Measurements from ENCODE around the gene COX4I2. TPM values are rescaled to one million over a fixed set of nuclear protein-coding genes. Genes with fewer than 3 reads are reported as not detected.

Gene COX4I2
- total and polyA plus RNA-seq, 2 of the 4 experiments (the other 2 are of a cell fraction), result not detected

DNA sequence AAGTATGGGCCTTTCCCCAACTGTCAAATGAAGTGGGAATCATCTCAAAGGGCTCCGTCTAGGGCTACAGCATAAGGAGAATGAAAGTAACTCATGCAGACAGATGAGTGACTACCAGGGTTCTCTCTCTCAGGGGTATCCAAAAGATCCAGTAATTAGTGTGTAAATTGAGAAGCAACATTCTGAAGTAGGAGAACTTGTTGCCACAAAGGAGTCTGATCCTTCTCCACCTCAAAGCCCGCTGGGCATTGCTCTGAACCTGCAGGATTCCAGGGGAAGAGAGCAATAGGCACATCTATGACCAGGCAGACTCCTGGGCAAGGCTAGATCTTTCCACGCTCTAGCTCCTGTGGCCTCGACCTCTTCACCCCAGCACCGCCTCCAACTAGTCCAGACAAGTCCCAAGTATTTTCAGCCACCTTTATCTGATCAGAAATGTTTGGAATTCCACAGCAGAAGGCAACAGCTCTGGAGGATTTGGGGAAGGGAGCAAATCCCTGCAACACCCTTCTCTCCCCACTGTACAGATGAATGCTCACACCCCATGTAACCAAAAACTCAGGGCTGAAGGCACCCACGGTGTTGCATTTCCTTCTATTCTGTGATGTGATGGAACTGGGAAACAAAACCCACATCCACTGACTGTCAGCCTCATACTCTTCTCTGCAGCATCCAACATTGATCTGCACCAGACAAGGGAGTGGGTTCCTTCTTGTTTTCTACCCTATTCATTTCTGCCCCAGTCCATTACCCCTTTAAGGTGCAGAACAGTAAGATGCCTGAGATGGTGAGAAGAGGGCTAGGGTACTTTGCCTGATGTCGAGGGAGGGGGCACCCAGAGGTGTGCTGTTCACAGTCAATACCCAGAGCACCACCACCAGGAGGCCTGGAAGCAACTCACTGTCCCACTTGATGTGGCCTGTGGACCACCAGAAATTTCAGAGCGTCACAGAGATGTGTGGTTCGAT lies 41.0 kb downstream of the COX4I2 start:
- peak overlapping the region; percentile 48 for H4K91ac ChIP-seq (ENCODE audit: insufficient read depth, low read depth, low read length)
- peak overlapping the region; percentile 25 for H2AK9ac ChIP-seq (replicated peaks; ENCODE audit: low read depth, low read length, poor library complexity)
- H3K4me3 ChIP-seq (ENCODE audit: insufficient read depth, low read depth, low read length), result no peak overlapping the region
- peaks cover 51% of the 10 kb centered on the region for H4K20me1 ChIP-seq (ENCODE audit: insufficient read depth, low read length)
- WGBS, 2 experiments (ENCODE audit: extremely low coverage in 2 of 2, insufficient read length in 1 of 2), result no CpG with 5 or more reads among the region's 9 CpGs
- no peak overlapping the region for H2AFZ ChIP-seq (replicated peaks; ENCODE audit: low read length, poor library complexity)
- ChIA-PET CTCF (interaction anchor here (0.9 kb wide), 1 partner anchor 18 kb away, joined by 3 read pairs; no protein-coding TSS in a partner anchor), POLR2A (ENCODE audit: unreplicated experiment) (no interaction called here)
- H3K9me3 ChIP-seq (ENCODE audit: control insufficient read depth, insufficient read depth, low read length), result no peaks in the 10 kb centered on the region
- no TSS peak for BruUV-seq (replicated peaks)
- peak; percentile 62 for ATAC-seq (ENCODE audit: low read depth)
- peaks cover 57 to 93% of the 10 kb centered on the region in 2 experiments for H3K79me1 ChIP-seq (ENCODE audit: low read depth in 1 of 2, low read length in 2 of 2)
- H2BK20ac ChIP-seq (ENCODE audit: low read depth, low read length), result peak overlapping the region; percentile 61
- peak overlapping the region; percentile 74 for H4K5ac ChIP-seq (ENCODE audit: low read depth, low read length)
- 0 out of 2 replicates have a peak overlapping the region, but pooled peaks have one; percentile 6 for H3K56ac ChIP-seq (ENCODE audit: extremely low read depth, insufficient read depth, low read length)
- peak overlapping the region; percentile 60 for H3K14ac ChIP-seq (replicated peaks; ENCODE audit: low read depth, low read length)
- H3K27me3 ChIP-seq (ENCODE audit: control insufficient read depth, insufficient read depth, low read length), result no peaks in the 10 kb centered on the region
- H2BK5ac ChIP-seq (ENCODE audit: low read depth, low read length, poor library complexity, severe bottlenecking), result peak overlapping the region; percentile 22
- dilution Hi-C loops (cut with HindIII; ENCODE audit: low sequenced_read_pairs, unreplicated experiment) (no loop called here), intact Hi-C loops (cut with micrococcal nuclease) (no loop called here), in situ Hi-C loops (cut with MboI; ENCODE audit: low sequenced_read_pairs) (no loop called here)
- H3K27ac ChIP-seq (ENCODE audit: insufficient read depth, low read length), result peak overlapping the region; percentile 4; the same call in 1 of the 2 replicates
- H3K9me1 ChIP-seq (ENCODE audit: insufficient read depth, low read length), result peaks cover 56% of the 10 kb centered on the region
- peak overlapping the region in 1 of 2 experiments; percentile 70; a peak in 3 of 4 replicates for H4K8ac ChIP-seq (ENCODE audit: low read depth in 2 of 2, low read length in 2 of 2)
- peak overlapping the region; percentile 27; the same call in 1 of the 2 replicates for H3K9ac ChIP-seq (ENCODE audit: low read depth, low read length)
- H2AK5ac ChIP-seq (ENCODE audit: low read depth, low read length), result peak overlapping the region; percentile 77; the same call in 1 of the 2 replicates
- peak overlapping the region; percentile 8; the same call in 2 of the 3 replicates for H2BK15ac ChIP-seq (ENCODE audit: low read depth, low read length)
- peak overlapping the region; percentile 78 for H3K4ac ChIP-seq (ENCODE audit: low read depth, low read length)
- DNase-seq, result no peak
- H3K4me1 ChIP-seq (ENCODE audit: control insufficient read depth, insufficient read depth, low read length), result peaks cover 36% of the 10 kb centered on the region
- H2BK120ac ChIP-seq (ENCODE audit: low read depth, low read length), result peak overlapping the region; percentile 61
- H3K23ac ChIP-seq (ENCODE audit: low read depth, low read length), result peak overlapping the region; percentile 51; the same call in 1 of the 2 replicates
- no peak overlapping the region for H3K4me2 ChIP-seq (ENCODE audit: low read depth, low read length)
- peaks cover 17% of the 10 kb centered on the region for H3K36me3 ChIP-seq (ENCODE audit: control insufficient read depth, insufficient read depth, low read length)
- peak overlapping the region; percentile 55 for H3K18ac ChIP-seq (ENCODE audit: low read depth, low read length)
- no peak for TF ChIP-seq POLR2A (IDR thresholded peaks at IDR 0.05; ENCODE audit: low read depth, low read length)
- TF ChIP-seq BHLHE40 (IDR thresholded peaks at IDR 0.05; ENCODE audit: low read depth, low read length), result no peak
- TF ChIP-seq, protein P1, sequence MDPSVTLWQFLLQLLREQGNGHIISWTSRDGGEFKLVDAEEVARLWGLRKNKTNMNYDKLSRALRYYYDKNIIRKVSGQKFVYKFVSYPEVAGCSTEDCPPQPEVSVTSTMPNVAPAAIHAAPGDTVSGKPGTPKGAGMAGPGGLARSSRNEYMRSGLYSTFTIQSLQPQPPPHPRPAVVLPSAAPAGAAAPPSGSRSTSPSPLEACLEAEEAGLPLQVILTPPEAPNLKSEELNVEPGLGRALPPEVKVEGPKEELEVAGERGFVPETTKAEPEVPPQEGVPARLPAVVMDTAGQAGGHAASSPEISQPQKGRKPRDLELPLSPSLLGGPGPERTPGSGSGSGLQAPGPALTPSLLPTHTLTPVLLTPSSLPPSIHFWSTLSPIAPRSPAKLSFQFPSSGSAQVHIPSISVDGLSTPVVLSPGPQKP (IDR thresholded peaks at IDR 0.05; ENCODE audit: borderline replicate concordance, low read depth, low read length), result no peak
- TF ChIP-seq MAZ (IDR thresholded peaks at IDR 0.05; ENCODE audit: borderline replicate concordance, low read depth, low read length), result no peak
- no peak for TF ChIP-seq MAFK (IDR thresholded peaks at IDR 0.05; ENCODE audit: low read depth, low read length)
- no peak for TF ChIP-seq SMC3 (IDR thresholded peaks at IDR 0.05; ENCODE audit: low read depth, low read length)
- TF ChIP-seq, protein P2, sequence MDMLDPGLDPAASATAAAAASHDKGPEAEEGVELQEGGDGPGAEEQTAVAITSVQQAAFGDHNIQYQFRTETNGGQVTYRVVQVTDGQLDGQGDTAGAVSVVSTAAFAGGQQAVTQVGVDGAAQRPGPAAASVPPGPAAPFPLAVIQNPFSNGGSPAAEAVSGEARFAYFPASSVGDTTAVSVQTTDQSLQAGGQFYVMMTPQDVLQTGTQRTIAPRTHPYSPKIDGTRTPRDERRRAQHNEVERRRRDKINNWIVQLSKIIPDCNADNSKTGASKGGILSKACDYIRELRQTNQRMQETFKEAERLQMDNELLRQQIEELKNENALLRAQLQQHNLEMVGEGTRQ (IDR thresholded peaks at IDR 0.05; ENCODE audit: low read depth, low read length), result no peak
- TF ChIP-seq CHD1 (IDR thresholded peaks at IDR 0.05; ENCODE audit: low read depth, low read length), result no peak
- TF ChIP-seq, protein P3, sequence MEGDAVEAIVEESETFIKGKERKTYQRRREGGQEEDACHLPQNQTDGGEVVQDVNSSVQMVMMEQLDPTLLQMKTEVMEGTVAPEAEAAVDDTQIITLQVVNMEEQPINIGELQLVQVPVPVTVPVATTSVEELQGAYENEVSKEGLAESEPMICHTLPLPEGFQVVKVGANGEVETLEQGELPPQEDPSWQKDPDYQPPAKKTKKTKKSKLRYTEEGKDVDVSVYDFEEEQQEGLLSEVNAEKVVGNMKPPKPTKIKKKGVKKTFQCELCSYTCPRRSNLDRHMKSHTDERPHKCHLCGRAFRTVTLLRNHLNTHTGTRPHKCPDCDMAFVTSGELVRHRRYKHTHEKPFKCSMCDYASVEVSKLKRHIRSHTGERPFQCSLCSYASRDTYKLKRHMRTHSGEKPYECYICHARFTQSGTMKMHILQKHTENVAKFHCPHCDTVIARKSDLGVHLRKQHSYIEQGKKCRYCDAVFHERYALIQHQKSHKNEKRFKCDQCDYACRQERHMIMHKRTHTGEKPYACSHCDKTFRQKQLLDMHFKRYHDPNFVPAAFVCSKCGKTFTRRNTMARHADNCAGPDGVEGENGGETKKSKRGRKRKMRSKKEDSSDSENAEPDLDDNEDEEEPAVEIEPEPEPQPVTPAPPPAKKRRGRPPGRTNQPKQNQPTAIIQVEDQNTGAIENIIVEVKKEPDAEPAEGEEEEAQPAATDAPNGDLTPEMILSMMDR (conservative IDR thresholded peaks at IDR 0.05; ENCODE audit: low read depth, low read length), result no peak
- TF ChIP-seq FOS (IDR thresholded peaks at IDR 0.05; ENCODE audit: low read depth, low read length), result no peak
- no peak for TF ChIP-seq CEBPB (IDR thresholded peaks at IDR 0.05; ENCODE audit: low read depth, low read length)
- no peak for TF ChIP-seq MXI1 (IDR thresholded peaks at IDR 0.05; ENCODE audit: borderline replicate concordance, low read depth, low read length)
- TF ChIP-seq NFE2L2 (IDR thresholded peaks at IDR 0.05; ENCODE audit: low read depth, low read length), result no peak
